Neural crest cell (in vitro differentiated cells): ENCODE measurements around the gene RYR3. TPM values are rescaled to one million over a fixed set of nuclear protein-coding genes. Genes with fewer than 3 reads are reported as not detected.

ENCODE experiments used
- DNase-seq: peaks from one replicate; pipeline ENCODE4 v3.0.0; 2021; ENCODE audit warnings: low read depth, mixed read lengths, low spot score
- H3K27ac Mint-ChIP-seq: one replicate; pipeline ENCODE4 v1.8.0; 2021; ENCODE audit warnings: mild to moderate bottlenecking, mixed read lengths; ENCODE audit not compliant: unreplicated experiment
- H3K27me3 Mint-ChIP-seq: 2 replicates; pipeline ENCODE4 v1.8.0; 2021; ENCODE audit warnings: low read depth, mild to moderate bottlenecking, mixed read lengths
- H3K36me3 Mint-ChIP-seq: 2 replicates; pipeline ENCODE4 v1.8.0; 2021; ENCODE audit warnings: low read depth, mild to moderate bottlenecking, mixed read lengths
- H3K4me1 Mint-ChIP-seq: 2 replicates; pipeline ENCODE4 v1.8.0; 2021; ENCODE audit warnings: mixed read lengths
- H3K4me3 Mint-ChIP-seq: one replicate; pipeline ENCODE4 v1.8.0; 2021; ENCODE audit warnings: mild to moderate bottlenecking, mixed read lengths
- H3K9me3 Mint-ChIP-seq: 2 replicates; pipeline ENCODE4 v1.8.0; 2021; ENCODE audit warnings: mixed read lengths
- CTCF ChIP-seq: fragments of 200-600 bp; sonication (generic); conservative IDR thresholded peaks from 2 replicates; pipeline ENCODE4 v1.5.0; 2021; ENCODE audit warnings: antibody characterized with exemption, mild to moderate bottlenecking
- total RNA-seq: library from RNA; stranded (reverse); gene quantifications from 2 replicates; pipeline ENCODE4 v1.2.1, GENCODE V29; 2021

RYR3 gene
- total RNA-seq, 1 donor from 2014 or later = 2.2 TPM

GRCh38 chr15:33670567-33670966 is 359.8 kb downstream of the RYR3 start:
- peaks cover 2% of the 10 kb centered on the region for H3K27me3 Mint-ChIP-seq
- TF ChIP-seq CTCF = no peak
- H3K9me3 Mint-ChIP-seq = no peaks in the 10 kb centered on the region
- H3K4me3 Mint-ChIP-seq = no peak overlapping the region
- peaks cover 5% of the 10 kb centered on the region for H3K4me1 Mint-ChIP-seq
- H3K27ac Mint-ChIP-seq = no peak overlapping the region
- no peaks in the 10 kb centered on the region for H3K36me3 Mint-ChIP-seq
- no peak for DNase-seq

DNA sequence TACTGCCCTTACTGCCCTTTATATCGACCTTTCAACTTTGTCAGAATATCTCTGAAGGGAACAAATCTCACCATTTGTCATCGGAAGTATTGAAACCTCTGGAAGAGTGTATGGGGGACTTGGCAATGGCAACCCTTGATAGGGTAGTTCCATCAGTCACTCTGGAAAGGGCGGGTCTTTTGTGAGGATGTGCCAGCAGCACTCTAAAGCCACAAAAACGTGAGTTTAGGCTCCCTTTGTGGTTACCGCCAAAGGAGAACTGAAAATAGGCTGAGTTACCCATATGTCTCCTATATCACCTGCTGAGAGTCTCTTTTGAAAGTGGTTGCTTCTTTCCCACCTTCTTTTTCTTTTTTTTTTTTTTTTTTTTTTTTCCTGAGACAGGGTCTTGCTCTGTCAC is 360.7 kb downstream of the RYR3 start:
- DNase-seq = no peak
- Mint-ChIP-seq H3K4me3 (no peak overlapping the region), H3K27me3 (peaks cover 2% of the 10 kb centered on the region), H3K27ac (no peak overlapping the region), H3K36me3 (no peaks in the 10 kb centered on the region), H3K9me3 (no peaks in the 10 kb centered on the region), H3K4me1 (peaks cover 3% of the 10 kb centered on the region)
- TF ChIP-seq CTCF = no peak

DNA sequence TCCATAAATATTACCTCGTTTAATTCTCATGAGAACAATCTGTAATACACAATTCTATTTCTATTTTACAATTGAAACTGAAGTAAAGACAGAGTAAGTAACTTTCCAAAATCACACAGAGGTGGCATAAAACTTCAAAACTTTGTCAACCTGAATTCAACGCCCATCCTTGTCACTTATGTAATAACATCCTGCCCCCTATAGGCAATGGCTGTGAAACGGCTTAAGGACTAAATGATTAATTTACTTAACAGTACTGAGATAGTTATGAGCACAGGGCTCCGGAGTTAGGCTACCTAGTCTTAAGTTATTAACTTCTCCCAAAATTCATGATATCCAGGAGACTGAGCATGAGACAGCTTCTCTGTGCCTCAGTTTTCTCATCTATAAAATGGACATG is 364.5 kb downstream of the RYR3 start:
- TF ChIP-seq CTCF = peak; percentile 62
- peaks cover 2% of the 10 kb centered on the region for H3K27me3 Mint-ChIP-seq
- no peaks in the 10 kb centered on the region for H3K9me3 Mint-ChIP-seq
- no peak overlapping the region for H3K27ac Mint-ChIP-seq
- H3K36me3 Mint-ChIP-seq = no peaks in the 10 kb centered on the region
- no peak for DNase-seq
- H3K4me3 Mint-ChIP-seq = no peak overlapping the region
- H3K4me1 Mint-ChIP-seq = no peaks in the 10 kb centered on the region

DNA sequence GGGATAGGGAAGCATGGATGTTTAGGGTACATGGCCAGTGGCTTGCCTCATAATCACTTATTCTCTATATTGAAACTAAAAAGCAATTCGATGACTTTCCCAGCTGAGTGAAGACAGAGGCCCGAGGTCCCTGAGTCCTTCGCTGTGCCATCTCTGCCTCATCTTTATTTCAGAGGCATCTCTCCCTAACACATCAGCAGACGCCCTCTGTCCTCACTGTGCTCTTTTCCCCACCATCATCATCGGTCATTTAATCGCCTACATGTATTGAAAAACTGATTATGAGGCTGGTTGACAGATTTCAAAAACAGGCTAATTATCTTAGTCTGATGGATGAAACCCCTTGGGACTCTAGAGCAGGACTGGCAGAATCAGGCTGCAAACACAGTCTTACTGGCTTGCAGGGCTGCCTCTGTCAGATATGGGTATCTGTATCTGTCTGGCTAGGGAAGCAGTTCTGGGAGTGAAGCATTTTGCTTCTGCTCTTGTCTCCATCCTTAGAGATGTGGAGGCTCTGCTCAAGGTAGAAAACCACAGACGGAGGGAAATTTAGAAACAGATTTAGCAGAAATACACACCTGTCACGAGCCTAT is 366.6 kb downstream of the RYR3 start:
- H3K9me3 Mint-ChIP-seq = no peaks in the 10 kb centered on the region
- H3K4me3 Mint-ChIP-seq = no peak overlapping the region
- H3K36me3 Mint-ChIP-seq = no peaks in the 10 kb centered on the region
- H3K4me1 Mint-ChIP-seq = no peaks in the 10 kb centered on the region
- TF ChIP-seq CTCF = no peak
- H3K27me3 Mint-ChIP-seq = peaks cover 2% of the 10 kb centered on the region
- no peak for DNase-seq
- H3K27ac Mint-ChIP-seq = no peak overlapping the region

DNA sequence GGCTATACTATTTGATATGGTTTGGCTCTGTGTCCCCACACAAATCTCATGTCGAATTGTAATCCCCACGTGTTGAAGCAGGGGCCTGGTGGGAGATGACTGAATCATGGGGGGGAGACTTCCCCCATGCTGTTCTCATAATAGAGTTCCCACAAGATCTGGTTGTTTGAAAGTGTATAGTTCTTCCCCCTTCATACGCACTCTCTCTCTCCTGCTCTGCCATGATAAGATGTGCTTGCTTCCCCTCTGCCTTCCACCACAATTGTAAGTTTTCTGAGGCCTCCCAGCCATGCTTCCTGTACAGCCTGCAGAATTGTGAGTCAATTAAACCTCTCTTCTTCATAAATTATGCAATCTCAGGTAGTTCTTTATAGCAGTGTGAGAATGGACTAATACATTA is 367.4 kb downstream of the RYR3 start:
- H3K36me3 Mint-ChIP-seq = no peaks in the 10 kb centered on the region
- no peaks in the 10 kb centered on the region for H3K27me3 Mint-ChIP-seq
- H3K4me1 Mint-ChIP-seq = no peaks in the 10 kb centered on the region
- no peak overlapping the region for H3K4me3 Mint-ChIP-seq
- no peaks in the 10 kb centered on the region for H3K9me3 Mint-ChIP-seq
- DNase-seq = no peak
- no peak overlapping the region for H3K27ac Mint-ChIP-seq
- no peak for TF ChIP-seq CTCF
